Effector CD4-positive, alpha-beta T cell (primary cell): ENCODE results near the gene MARCHF10.

ENCODE experiments used
- DNase-seq: peaks from one replicate; pipeline ENCODE4 v3.0.0-alpha.2; 2020

The MARCHF10 gene

GRCh38 chr17:62675701-62676100 lies 132.4 kb downstream of the MARCHF10 start:
- no peak for DNase-seq

- no peak for DNase-seq
These were observed 132.9 kb downstream of the MARCHF10 start for GRCh38 chr17:62675260-62675659.

DNA sequence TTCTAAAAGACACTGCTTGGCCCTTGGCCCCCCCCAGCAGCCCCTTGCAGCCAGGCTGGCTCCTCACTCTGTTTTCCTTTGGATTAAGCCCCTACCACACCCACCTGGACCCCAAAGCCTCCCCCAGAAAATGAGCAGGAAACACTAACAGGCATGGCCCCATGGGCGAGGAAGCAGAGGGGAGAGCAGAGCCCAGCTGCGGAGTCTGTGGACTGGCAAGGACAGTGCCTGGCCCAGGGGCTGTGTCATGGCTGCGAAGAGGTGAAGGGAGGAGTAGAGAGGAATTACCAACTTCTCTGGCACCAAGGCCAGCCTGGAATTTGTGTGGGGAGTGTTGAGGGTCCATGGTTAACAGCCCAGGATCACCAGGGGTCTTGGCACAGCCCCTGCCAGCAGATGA lies 133.3 kb downstream of the MARCHF10 start:
- no peak for DNase-seq

DNA sequence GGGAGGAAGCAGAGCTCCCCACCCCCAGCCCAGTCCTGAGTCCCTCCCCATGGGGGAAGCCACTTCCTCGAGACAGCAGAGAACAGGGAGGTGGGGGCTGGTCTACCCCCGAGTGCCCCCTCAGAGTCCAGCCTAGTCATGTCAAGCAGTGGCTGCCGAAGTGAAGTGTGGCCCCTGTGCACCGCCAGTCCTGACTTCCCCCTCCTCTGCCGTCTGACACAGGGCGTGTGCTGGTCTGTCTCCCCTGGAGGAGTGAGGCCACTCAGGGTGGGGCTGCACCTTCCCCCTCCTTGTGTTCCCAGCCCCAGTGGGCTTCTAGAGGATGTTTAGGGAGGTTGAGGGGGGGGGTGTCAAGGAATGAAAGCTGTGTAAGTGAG lies 133.8 kb downstream of the MARCHF10 start:
- no peak for DNase-seq

- DNase-seq: no peak
These were observed 134.3 kb downstream of the MARCHF10 start for GRCh38 chr17:62673614-62674362.

DNA sequence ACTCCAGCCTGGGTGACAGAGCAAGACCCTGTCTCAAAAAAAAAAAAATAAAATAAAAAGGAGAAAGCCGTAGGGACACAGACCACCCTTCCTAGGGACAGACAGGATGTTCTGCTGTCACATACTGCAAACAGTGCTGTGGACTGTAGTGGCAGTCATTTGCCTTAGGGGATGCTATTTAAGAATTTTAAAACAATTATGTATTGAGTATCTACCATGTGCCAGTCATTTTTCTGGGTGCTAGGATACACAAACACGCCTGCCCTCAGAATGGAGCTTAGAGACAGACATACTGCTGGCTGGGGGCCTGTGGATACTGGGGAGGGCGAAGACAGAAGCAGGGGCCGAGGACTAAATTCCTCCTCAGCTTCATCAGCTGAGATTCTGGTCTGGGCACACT lies 135.2 kb downstream of the MARCHF10 start:
- no peak for DNase-seq

DNA sequence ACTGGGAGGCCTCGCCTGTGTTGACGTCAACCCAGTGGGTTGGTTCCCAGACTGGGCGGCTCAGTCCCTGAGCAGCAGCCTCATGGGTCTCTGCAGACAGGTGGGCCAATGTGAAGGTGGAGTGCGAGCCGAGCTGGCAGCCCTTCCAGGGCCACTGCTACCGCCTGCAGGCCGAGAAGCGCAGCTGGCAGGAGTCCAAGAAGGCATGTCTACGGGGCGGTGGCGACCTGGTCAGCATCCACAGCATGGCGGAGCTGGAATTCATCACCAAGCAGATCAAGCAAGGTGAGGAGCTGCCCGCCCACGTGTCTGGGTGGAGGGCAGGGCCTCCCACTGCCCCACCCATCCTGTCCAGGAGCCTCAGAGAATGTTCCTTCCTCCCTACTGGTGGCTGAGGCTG lies 136.6 kb downstream of the MARCHF10 start:
- no peak for DNase-seq

DNA sequence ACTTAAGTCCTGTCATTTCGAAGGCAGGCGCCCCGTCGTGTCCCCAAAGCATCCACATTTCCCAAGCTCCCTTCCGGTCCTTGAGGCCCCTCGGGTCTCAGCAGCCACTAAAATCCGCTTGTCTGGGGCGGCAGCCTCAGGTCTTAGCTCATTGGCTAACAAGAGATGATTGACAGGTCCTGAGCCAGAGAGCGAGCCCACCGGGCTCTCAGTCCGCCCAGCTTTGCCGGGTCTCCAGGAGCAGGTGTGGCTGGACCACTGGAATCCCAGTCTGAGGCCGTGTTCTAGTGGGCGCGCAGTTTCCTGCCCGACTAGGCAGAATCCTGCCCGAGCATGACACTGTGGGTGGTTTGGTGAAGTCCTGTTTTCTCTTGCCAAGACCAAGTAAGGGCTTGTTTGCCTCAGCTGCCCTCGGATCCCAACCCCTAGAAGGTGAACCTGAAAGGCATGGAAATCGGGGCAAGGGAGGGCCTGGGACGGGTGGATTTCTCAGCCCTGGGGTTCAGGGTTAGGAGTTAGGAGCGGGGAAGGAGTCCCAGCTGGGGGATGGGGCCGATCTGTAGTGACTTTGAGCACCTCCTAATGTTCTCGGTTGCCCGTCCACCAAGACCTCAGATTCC lies 137.8 kb downstream of the MARCHF10 start:
- no peak for DNase-seq

GRCh38 chr17:62668091-62668804 lies 139.9 kb downstream of the MARCHF10 start:
- DNase-seq: no peak

DNA sequence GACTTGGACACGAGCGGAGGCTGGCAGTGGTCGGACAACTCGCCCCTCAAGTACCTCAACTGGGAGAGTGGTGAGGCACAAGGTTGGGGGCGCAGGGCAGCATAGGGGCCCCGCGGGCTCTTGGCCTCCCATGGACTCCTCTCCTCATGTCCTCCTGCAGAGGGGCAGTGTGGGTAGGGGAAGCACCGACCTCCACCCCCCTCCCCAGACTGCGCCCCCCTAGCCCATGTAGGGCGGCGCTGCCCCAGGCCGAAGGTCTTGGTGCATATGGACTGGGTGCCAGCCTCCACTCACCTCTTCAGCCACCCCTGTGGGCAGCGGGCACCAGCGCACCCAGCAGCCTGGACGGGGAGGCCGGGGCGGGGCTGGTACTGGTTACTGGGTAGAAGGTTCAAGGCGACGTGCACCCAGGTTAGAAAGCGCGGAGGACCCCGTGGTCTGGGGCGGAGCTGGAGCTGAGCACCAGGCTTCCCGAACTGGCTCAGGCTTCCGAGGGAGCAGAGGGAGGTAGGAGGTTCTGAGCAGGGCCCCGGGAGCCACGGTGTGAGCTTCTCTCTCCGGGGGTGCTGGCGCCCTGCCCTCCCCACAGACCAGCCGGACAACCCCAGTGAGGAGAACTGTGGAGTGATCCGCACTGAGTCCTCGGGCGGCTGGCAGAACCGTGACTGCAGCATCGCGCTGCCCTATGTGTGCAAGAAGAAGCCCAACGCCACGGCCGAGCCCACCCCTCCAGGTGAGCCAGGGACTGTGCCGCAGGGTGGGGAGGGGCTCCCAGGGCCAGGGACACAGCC lies 141.1 kb downstream of the MARCHF10 start:
- no peak for DNase-seq

GRCh38 chr17:62666061-62666800 lies 141.9 kb downstream of the MARCHF10 start:
- DNase-seq: no peak

DNA sequence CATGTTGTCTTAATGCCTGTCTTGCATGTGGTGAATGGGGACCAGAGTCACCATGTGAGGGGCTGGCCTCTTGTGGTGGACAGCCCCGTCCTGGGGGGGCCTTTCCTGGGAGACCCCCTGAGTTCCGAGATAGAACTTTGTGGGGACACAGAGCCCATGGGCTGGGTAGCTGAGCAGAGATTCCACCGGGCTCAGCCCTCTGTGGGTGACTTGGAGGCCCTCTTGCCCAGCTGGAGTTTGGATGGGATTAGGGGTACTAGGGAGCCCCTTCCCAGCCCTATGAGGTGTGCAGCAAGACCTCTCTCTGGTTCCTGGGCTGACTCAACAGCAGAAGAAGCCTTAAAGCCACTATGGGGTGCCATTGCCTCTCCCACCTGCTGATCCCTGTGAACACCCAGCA lies 142.5 kb downstream of the MARCHF10 start:
- no peak for DNase-seq

GRCh38 chr17:62664336-62665120 lies 143.6 kb downstream of the MARCHF10 start:
- DNase-seq: no peak

DNA sequence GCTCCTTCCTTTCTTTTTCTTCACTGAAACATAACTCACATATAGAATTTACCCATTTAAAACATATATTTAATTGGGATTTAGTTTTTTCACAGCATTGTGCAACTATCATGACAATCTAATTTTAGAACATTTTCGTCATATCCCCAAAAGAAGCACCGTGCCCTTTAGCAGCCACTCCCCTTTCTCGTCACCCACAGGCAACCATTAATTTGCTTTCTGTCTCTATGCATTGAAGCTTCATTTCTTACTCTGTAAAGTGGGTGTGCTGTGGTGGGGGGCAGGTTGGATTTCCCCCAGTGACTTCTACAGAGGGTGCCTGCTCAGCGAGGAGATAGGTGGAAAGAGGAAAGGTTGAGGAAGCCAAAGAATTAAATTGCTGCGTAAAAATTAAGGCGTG lies 144.8 kb downstream of the MARCHF10 start:
- no peak for DNase-seq

DNA sequence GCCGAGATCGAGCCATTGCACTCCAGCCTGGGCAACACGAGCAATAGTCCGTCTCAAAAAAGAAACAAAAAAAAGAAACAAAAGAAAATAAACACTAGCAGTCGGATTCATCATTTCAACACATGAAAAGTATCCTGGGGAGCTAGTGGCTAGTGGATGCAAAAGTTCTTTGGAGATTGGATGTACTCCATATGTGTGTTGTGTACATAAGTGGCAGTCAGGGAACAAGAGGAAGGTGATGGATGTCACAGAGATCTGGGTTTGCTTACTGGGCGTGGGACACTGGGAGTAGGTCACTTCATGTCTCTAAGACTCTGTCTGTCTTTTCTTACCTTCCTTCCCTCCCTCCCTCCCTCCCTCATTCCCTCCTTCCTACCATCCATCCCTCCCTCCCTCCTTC lies 145.3 kb downstream of the MARCHF10 start:
- no peak for DNase-seq

GRCh38 chr17:62661337-62661736 lies 146.8 kb downstream of the MARCHF10 start:
- DNase-seq: no peak

- DNase-seq: no peak
These were observed 147.4 kb downstream of the MARCHF10 start for GRCh38 chr17:62660629-62661118.

DNA sequence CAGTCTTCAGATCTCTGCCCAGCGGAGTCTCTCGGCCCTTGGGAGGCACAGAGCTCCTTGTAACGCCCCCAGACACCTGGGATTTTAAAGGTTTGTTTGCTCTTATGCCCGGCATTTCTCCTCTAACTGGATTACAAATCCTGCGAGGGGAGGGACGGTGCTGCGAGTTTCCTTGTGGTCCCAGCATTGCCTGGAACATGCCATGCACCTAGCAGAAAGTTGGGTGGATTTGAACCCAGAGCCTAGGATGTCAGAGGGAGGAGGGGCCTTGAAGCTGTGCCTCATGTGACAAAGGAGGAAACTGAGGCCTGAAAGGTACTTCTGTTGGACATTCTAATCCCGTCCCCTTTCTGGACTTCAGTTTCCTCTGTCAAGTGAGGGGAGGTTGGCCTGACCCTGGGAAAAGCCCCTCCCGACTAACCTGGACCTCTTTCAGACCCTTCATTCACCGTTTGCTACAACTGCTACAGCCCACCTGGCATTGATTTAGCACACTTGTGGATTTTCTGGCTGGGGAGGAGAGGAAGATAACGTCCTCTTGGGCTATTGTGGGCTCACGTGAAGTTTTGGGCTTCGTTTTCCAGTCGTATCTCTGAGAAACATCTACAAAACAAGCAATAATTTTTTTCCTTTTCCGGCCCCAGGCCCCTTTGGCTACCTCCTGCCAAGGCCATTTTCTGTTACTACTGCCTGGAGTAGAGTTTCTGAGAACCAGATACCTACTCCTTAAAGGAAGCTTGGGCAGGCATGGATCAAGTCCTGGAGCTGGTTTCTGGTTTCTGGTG lies 149.8 kb downstream of the MARCHF10 start:
- DNase-seq: no peak

DNA sequence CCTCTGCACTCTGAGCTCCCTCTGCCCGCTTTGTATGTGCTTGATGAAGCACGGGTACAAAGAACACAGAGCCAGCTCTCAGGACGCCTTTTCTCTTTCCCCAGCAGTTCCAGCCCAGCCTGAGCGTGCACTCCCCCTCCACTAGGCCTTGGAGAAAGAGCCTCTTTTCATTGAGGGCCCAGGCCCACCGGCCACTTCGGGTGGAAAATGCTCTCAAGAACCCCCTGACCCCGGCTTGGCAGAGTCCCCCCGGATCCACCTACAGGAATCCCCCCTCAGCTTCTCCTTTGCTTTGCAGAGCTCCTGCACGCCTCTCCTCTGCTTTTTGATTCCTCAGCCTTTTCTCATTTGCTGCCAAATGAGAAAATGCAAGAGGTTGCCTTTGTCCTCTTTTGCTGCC lies 150.4 kb downstream of the MARCHF10 start:
- DNase-seq: no peak

DNA sequence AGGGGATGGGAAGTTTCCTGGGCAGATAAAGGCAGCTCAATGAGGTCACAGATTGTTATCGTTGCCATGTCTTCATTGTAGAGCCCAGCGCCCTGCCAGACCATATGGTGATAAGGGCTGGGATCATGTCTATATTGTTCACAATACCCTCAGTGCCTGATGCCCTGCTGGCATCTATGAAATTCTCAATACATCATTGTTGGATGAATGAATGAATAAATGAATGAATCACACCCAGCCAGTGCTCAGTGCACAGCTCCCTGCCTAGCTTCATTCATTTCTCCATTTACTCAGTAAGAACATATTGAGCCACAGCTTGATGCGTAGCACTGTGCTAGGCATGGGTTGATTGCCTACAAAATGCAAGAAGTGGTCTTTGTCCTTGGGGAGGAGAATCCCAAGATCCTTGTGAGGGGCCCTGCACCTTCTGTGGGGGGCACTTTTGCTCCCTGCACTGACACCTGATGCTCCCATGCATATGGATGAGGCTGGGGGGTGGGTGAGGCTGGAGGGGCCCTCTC lies 150.9 kb downstream of the MARCHF10 start:
- DNase-seq: no peak
